Osteocyte (in vitro differentiated cells): ENCODE results near the gene LRRC36. TPM values are rescaled to one million over a fixed set of nuclear protein-coding genes. Genes with fewer than 3 reads are reported as not detected.
A peak's percentile ranks its signal among the peaks of the same experiment; 100 is the strongest.

Experiments used
- DNase-seq: peaks from one replicate; pipeline ENCODE4 v3.0.0; 2021; ENCODE audit warnings: mixed read lengths; ENCODE audit not compliant: unreplicated experiment; ENCODE audit errors: extremely low spot score
- H3K27ac Mint-ChIP-seq: one replicate; pipeline ENCODE4 v1.8.0; 2021; ENCODE audit warnings: mild to moderate bottlenecking, mixed read lengths; ENCODE audit not compliant: unreplicated experiment
- H3K27me3 Mint-ChIP-seq: one replicate; pipeline ENCODE4 v1.8.0; 2021; ENCODE audit warnings: mixed read lengths; ENCODE audit not compliant: unreplicated experiment
- H3K36me3 Mint-ChIP-seq: one replicate; pipeline ENCODE4 v1.8.0; 2021; ENCODE audit warnings: mixed read lengths; ENCODE audit not compliant: unreplicated experiment
- H3K4me1 Mint-ChIP-seq: one replicate; pipeline ENCODE4 v1.8.0; 2021; ENCODE audit warnings: mixed read lengths; ENCODE audit not compliant: unreplicated experiment
- H3K4me3 Mint-ChIP-seq: one replicate; pipeline ENCODE4 v1.8.0; 2021; ENCODE audit warnings: mild to moderate bottlenecking, moderate library complexity, mixed read lengths; ENCODE audit not compliant: unreplicated experiment
- H3K9me3 Mint-ChIP-seq: one replicate; pipeline ENCODE4 v1.8.0; 2021; ENCODE audit warnings: mixed read lengths; ENCODE audit not compliant: unreplicated experiment
- total RNA-seq: library from RNA; stranded (reverse); gene quantifications from 2 replicates; pipeline ENCODE4 v1.2.1, GENCODE V29; 2021
- TF ChIP-seq, protein P1 (sequence below): fragments of 200-600 bp; sonication (generic); IDR thresholded peaks from 2 replicates; pipeline ENCODE4 v1.5.0; 2021; ENCODE audit warnings: antibody characterized with exemption, mild to moderate bottlenecking, moderate library complexity

The LRRC36 gene
- total RNA-seq, 1 donor from 2014 or later = not detected

DNA sequence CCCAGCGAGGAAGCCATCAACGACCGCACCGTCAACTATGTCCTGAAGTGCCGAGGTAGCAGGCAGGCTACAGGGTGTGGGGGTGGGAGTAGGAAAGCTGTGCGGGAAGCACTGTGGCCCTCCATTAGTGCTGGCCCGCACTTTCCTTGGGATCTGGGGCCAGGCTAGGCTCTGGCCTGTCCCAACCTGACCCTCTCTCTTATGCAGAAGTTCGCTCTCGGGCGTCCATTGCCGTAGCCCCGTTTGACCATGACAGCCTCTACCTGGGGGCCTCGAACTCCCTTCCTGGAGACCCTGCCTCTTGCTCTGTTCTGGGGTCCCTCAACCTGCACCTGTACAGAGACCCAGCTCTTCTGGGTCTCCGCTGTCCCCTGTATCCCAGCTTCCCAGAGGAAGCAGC is 38.7 kb upstream of the LRRC36 start:
- DNase-seq = no peak
- peaks cover under 1% of the 10 kb centered on the region for H3K27me3 Mint-ChIP-seq
- H3K4me1 Mint-ChIP-seq = peaks cover 11% of the 10 kb centered on the region
- TF ChIP-seq, protein P1, sequence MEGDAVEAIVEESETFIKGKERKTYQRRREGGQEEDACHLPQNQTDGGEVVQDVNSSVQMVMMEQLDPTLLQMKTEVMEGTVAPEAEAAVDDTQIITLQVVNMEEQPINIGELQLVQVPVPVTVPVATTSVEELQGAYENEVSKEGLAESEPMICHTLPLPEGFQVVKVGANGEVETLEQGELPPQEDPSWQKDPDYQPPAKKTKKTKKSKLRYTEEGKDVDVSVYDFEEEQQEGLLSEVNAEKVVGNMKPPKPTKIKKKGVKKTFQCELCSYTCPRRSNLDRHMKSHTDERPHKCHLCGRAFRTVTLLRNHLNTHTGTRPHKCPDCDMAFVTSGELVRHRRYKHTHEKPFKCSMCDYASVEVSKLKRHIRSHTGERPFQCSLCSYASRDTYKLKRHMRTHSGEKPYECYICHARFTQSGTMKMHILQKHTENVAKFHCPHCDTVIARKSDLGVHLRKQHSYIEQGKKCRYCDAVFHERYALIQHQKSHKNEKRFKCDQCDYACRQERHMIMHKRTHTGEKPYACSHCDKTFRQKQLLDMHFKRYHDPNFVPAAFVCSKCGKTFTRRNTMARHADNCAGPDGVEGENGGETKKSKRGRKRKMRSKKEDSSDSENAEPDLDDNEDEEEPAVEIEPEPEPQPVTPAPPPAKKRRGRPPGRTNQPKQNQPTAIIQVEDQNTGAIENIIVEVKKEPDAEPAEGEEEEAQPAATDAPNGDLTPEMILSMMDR = no peak
- H3K9me3 Mint-ChIP-seq = no peaks in the 10 kb centered on the region
- no peak overlapping the region for H3K4me3 Mint-ChIP-seq
- H3K36me3 Mint-ChIP-seq = peaks cover 3% of the 10 kb centered on the region
- no peak overlapping the region for H3K27ac Mint-ChIP-seq

DNA sequence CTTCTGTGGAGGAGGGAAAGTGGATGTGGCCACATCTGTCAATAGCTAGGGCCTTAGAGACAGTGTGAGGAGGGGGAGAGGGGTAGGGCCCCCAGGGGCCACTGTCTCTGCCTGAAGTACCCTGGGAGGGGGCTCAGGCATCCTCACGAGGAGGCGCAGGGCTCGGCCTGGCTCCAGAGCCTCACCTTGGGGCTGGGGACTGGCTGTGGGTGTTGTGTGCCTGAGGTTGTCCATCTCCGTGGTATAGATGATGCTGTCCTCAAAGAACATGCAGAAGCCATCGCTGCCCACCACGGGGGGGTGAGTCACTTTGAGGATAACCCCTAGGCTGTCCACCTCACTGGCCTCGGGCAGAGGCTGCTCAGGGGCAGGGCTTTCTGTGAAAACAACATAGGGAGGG is 35.2 kb upstream of the LRRC36 start:
- no peak for DNase-seq
- H3K27ac Mint-ChIP-seq = no peak overlapping the region

DNA sequence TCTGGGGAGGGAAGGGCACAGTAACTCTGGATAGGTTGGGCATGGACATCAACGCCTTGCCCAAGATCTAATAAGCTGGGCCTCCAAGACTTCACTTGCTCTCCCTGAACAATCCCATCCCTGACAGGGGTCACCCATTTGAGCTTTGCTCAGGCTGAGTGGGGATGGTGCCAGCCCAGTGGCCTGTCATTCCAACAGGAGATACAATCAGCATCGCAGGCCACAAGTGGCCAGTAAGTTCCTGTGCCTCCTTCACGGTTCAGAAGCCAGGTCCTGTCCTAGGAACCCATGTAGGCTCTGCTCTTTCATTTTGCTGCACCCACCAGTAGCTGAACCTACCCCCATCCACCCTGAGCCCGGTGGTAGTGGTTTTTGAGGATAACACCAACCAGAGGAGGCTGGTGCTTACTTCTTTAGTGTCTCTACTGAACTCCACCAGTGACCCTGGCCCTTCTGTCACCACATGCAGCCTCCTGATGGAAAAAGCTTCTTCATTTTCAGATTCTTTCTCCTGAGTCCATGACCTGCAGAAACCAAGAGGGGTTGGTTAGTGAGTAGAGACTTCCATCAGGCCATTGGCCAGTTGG is 32.4 kb upstream of the LRRC36 start:
- Mint-ChIP-seq H3K36me3 (no peaks in the 10 kb centered on the region), H3K4me1 (peaks cover 28% of the 10 kb centered on the region), H3K27ac (no peak overlapping the region), H3K4me3 (no peak overlapping the region), H3K9me3 (no peaks in the 10 kb centered on the region), H3K27me3 (peaks cover 4% of the 10 kb centered on the region)
- no peak for DNase-seq
- TF ChIP-seq, protein P1 = no peak

More for the DNA sequence above, 35.2 kb upstream of the LRRC36 start:
- H3K9me3 Mint-ChIP-seq = no peaks in the 10 kb centered on the region
- peaks cover 18% of the 10 kb centered on the region for H3K4me1 Mint-ChIP-seq
- TF ChIP-seq, protein P1 = no peak
- H3K36me3 Mint-ChIP-seq = no peaks in the 10 kb centered on the region
- H3K27me3 Mint-ChIP-seq = peaks cover 4% of the 10 kb centered on the region
- H3K4me3 Mint-ChIP-seq = no peak overlapping the region

DNA sequence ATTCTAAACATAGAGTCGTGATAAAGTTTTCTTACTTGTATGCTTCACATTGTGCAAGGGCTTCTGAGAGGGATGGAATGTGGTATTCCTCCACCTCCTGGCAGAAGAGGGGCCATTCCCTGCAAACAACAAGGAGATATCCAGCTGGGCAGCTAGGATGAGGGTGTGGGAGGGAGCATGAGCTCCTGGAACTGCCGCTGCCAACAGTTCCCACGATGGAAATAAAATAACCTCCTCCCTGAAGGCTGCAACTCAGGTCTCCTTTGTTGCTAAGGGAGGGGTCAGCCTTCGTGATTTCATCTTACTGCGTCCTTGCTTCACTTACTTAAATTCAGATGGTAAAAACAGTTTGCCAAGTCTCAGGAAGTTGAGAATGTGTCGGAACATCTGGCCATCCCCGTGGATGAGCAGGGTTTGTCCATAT is 31.7 kb upstream of the LRRC36 start:
- TF ChIP-seq, protein P1 = peak; percentile 18
- H3K36me3 Mint-ChIP-seq = no peaks in the 10 kb centered on the region
- H3K9me3 Mint-ChIP-seq = no peaks in the 10 kb centered on the region
- DNase-seq = no peak
- peaks cover 28% of the 10 kb centered on the region for H3K4me1 Mint-ChIP-seq
- peaks cover 4% of the 10 kb centered on the region for H3K27me3 Mint-ChIP-seq
- H3K4me3 Mint-ChIP-seq = no peak overlapping the region
- H3K27ac Mint-ChIP-seq = no peak overlapping the region

DNA sequence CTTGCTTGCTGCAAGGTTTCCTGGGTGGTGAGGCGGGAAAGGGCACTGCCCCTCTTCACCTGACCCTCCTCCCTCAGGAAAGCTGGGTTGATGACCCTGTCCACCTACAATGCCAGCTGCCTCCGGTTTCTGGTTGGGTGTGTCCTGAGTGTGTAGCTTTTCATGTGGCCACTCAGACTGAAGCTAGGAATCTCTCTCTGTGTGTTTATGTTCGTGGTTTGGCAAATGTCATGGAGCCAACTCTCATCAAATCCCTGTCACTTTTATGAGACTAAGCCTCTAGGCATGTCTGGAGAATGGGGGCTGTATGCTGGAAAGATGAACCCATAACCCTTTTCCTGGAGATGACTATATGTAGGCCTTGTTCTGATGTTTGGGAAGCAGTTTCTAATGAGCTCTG is 30.2 kb upstream of the LRRC36 start:
- Mint-ChIP-seq H3K36me3 (no peaks in the 10 kb centered on the region), H3K4me1 (peaks cover 35% of the 10 kb centered on the region), H3K4me3 (no peak overlapping the region), H3K27ac (peak overlapping the region; percentile 40), H3K9me3 (no peaks in the 10 kb centered on the region), H3K27me3 (peaks cover 4% of the 10 kb centered on the region)
- TF ChIP-seq, protein P1 = no peak
- no peak for DNase-seq
